H9 (cell line): ENCODE results near the gene TGFBR2. TPM values are rescaled to one million over a fixed set of nuclear protein-coding genes. Genes with fewer than 3 reads are reported as not detected.

Experiments used
- DNase-seq: peaks from one replicate; pipeline ENCODE4 v3.0.0-alpha.2; 2017
- H2AFZ ChIP-seq: one replicate; pipeline ENCODE4 v1.6.1; 2013; ENCODE audit warnings: mild to moderate bottlenecking, low read length, control low read depth, moderate library complexity
- H2AK5ac ChIP-seq: 2 replicates; pipeline ENCODE4 v1.6.1; 2013; ENCODE audit warnings: low read length, control low read depth, mixed read lengths; ENCODE audit not compliant: insufficient read length
- H2BK120ac ChIP-seq: one replicate; pipeline ENCODE4 v1.6.1; 2013; ENCODE audit warnings: low read depth, mild to moderate bottlenecking, low read length, control low read depth, inconsistent platforms; ENCODE audit not compliant: poor library complexity, severe bottlenecking
- H2BK12ac ChIP-seq: 2 replicates; pipeline ENCODE4 v1.6.1; 2013; ENCODE audit warnings: low read length, control low read depth, mixed read lengths, low read depth; ENCODE audit not compliant: insufficient read length
- H2BK15ac ChIP-seq: 2 replicates; pipeline ENCODE4 v1.6.1; 2013; ENCODE audit warnings: low read depth, low read length, control low read depth
- H2BK20ac ChIP-seq: one replicate; pipeline ENCODE4 v1.6.1; 2013; ENCODE audit warnings: low read depth, mild to moderate bottlenecking, low read length, control low read depth, inconsistent platforms; ENCODE audit not compliant: poor library complexity, severe bottlenecking
- H2BK5ac ChIP-seq: 2 replicates; pipeline ENCODE4 v1.6.1; 2013; ENCODE audit warnings: low read length, control low read depth, mixed read lengths; ENCODE audit not compliant: insufficient read length
- H3K14ac ChIP-seq: 2 replicates; pipeline ENCODE4 v1.6.1; 2013; ENCODE audit warnings: low read length, control low read depth; ENCODE audit not compliant: insufficient read depth
- H3K18ac ChIP-seq: 2 replicates; pipeline ENCODE4 v1.6.1; 2013; ENCODE audit warnings: low read depth, mild to moderate bottlenecking, mixed read lengths, low read length, control low read depth; ENCODE audit not compliant: insufficient read length
- H3K23ac ChIP-seq: 2 replicates; pipeline ENCODE4 v1.6.1; 2013; ENCODE audit warnings: low read length, control low read depth, mixed read lengths, low read depth; ENCODE audit not compliant: insufficient read length
- H3K23me2 ChIP-seq: 2 replicates; pipeline ENCODE4 v1.6.1; 2013; ENCODE audit warnings: low read depth, mild to moderate bottlenecking, mixed read lengths, low read length, control low read depth; ENCODE audit not compliant: insufficient read length, poor library complexity, severe bottlenecking
- H3K27ac ChIP-seq: 2 replicates; pipeline ENCODE4 v1.5.1; 2013; ENCODE audit warnings: low read length, control low read depth, mixed read lengths, low read depth; ENCODE audit not compliant: insufficient read length
- H3K27me3 ChIP-seq: 2 replicates; pipeline ENCODE4 v1.6.1; 2013; ENCODE audit warnings: low read length, control low read depth, inconsistent platforms; ENCODE audit not compliant: insufficient read depth
- H3K4ac ChIP-seq: 2 replicates; pipeline ENCODE4 v1.6.1; 2013; ENCODE audit warnings: low read depth, mild to moderate bottlenecking, control low read depth, inconsistent platforms, low read length, moderate library complexity
- H3K4me1 ChIP-seq: 2 replicates; pipeline ENCODE4 v1.6.1; 2013; ENCODE audit warnings: low read length, control low read depth, inconsistent platforms; ENCODE audit not compliant: insufficient read depth
- H3K4me2 ChIP-seq: 2 replicates; pipeline ENCODE4 v1.6.1; 2013; ENCODE audit warnings: low read length, control low read depth, mixed read lengths; ENCODE audit not compliant: insufficient read length, insufficient read depth
- H3K56ac ChIP-seq: 2 replicates; pipeline ENCODE4 v1.6.1; 2013; ENCODE audit warnings: low read depth, mild to moderate bottlenecking, mixed read lengths, low read length, control low read depth; ENCODE audit not compliant: insufficient read length
- H3K79me1 ChIP-seq: 2 replicates; pipeline ENCODE4 v1.6.1; 2013; ENCODE audit warnings: low read depth, mild to moderate bottlenecking, moderate library complexity, low read length, control low read depth, inconsistent platforms; ENCODE audit not compliant: insufficient read depth, poor library complexity, severe bottlenecking
- H3K79me2 ChIP-seq: 2 replicates; pipeline ENCODE4 v1.6.1; 2013; ENCODE audit warnings: low read length, control low read depth, inconsistent platforms; ENCODE audit not compliant: insufficient read depth
- H3K9ac ChIP-seq: 2 replicates; pipeline ENCODE4 v1.6.1; 2013; ENCODE audit warnings: low read length, control low read depth, mixed read lengths; ENCODE audit not compliant: insufficient read length; ENCODE audit errors: extremely low read depth
- H3K9me3 ChIP-seq: one replicate; pipeline ENCODE4 v1.6.1; 2013; ENCODE audit warnings: low read depth, low read length, inconsistent platforms; ENCODE audit not compliant: control insufficient read depth
- H3T11ph ChIP-seq: one replicate; pipeline ENCODE4 v1.6.1; 2013; ENCODE audit warnings: mild to moderate bottlenecking, low read length, control low read depth, inconsistent platforms
- H4K20me1 ChIP-seq: one replicate; pipeline ENCODE4 v1.6.1; 2013; ENCODE audit not compliant: control insufficient read depth, insufficient read length, insufficient read depth
- H4K5ac ChIP-seq: 2 replicates; pipeline ENCODE4 v1.6.1; 2013; ENCODE audit warnings: low read depth, mild to moderate bottlenecking, mixed read lengths, low read length, control low read depth; ENCODE audit not compliant: insufficient read length
- H4K8ac ChIP-seq: replicated peaks from 2 replicates; pipeline ENCODE4 v1.6.1; 2013; ENCODE audit warnings: low read length, control low read depth, mixed read lengths, low read depth; ENCODE audit not compliant: insufficient read length
- H4K91ac ChIP-seq: 2 replicates; pipeline ENCODE4 v1.6.1; 2013; ENCODE audit warnings: low read depth, mild to moderate bottlenecking, moderate library complexity, mixed read lengths, low read length, control low read depth; ENCODE audit not compliant: insufficient read length
- H3K27ac Mint-ChIP-seq, 3 experiments: 2 replicates in 2 of 3; 3 replicates in 1 of 3; pipeline ENCODE4 v1.8.0; 2020 to 2021; ENCODE audit warnings: mixed read lengths in 3 of 3, mild to moderate bottlenecking in 1 of 3, moderate library complexity in 1 of 3
- H3K27me3 Mint-ChIP-seq: 2 replicates; pipeline ENCODE4 v1.8.0; 2021; ENCODE audit warnings: low read depth, mild to moderate bottlenecking, moderate library complexity, mixed read lengths
- H3K36me3 Mint-ChIP-seq, 3 experiments: 2 replicates in 2 of 3; 3 replicates in 1 of 3; pipeline ENCODE4 v1.8.0; 2020 to 2021; ENCODE audit warnings: low read depth in 3 of 3, mixed read lengths in 3 of 3; ENCODE audit not compliant: insufficient read depth in 1 of 3
- H3K4me1 Mint-ChIP-seq, 2 experiments: 2 replicates each; pipeline ENCODE4 v1.8.0; 2020; ENCODE audit warnings: mixed read lengths in 2 of 2
- H3K4me3 Mint-ChIP-seq, 2 experiments: 2 replicates in 1 of 2; 3 replicates in 1 of 2; pipeline ENCODE4 v1.8.0; 2020 to 2021; ENCODE audit warnings: mild to moderate bottlenecking in 2 of 2, mixed read lengths in 2 of 2, moderate library complexity in 1 of 2
- H3K9me3 Mint-ChIP-seq, 2 experiments: 2 replicates in 1 of 2; 3 replicates in 1 of 2; pipeline ENCODE4 v1.8.0; 2020; ENCODE audit warnings: mild to moderate bottlenecking in 2 of 2, mixed read lengths in 2 of 2, moderate library complexity in 1 of 2
- CTCF ChIP-seq: fragments of 200-600 bp; sonication (generic); conservative IDR thresholded peaks from 3 replicates; pipeline ENCODE4 v1.8.0; 2021; ENCODE audit warnings: antibody characterized with exemption, mild to moderate bottlenecking
- WGBS: extraction: QIAGEN DNeasy Blood & Tissue Kit; methylation state at CpG from one replicate; pipeline ENCODE4 v1.1.7; 2013; ENCODE audit warnings: missing lambda C conversion rate, low lambda C conversion rate, mixed read lengths; ENCODE audit not compliant: insufficient read length; ENCODE audit errors: extremely low coverage; 5-methylcytosine and 5-hydroxymethylcytosine counted together
- total RNA-seq: library from RNA; stranded (reverse); gene quantifications from 2 replicates; pipeline ENCODE4 v1.2.1, GENCODE V29; 2021

TGFBR2 gene
- total RNA-seq, 1 experiment from 2014 or later: 10.6 TPM

- Histone ChIP-seq H3K4me2 (no peak overlapping the region), H2AK5ac (no peak overlapping the region), H3K4me1 (peaks cover 17% of the 10 kb centered on the region), H3T11ph (no peak overlapping the region), H3K9me3 (no peaks in the 10 kb centered on the region), H3K4ac (no peak overlapping the region), H3K79me2 (no peaks in the 10 kb centered on the region), H2BK15ac (no peak overlapping the region), H3K18ac (no peak overlapping the region), H4K5ac (no peak overlapping the region), H4K91ac (no peak overlapping the region), H2BK12ac (no peak overlapping the region), H4K8ac (no peak overlapping the region), H3K23me2 (no peaks in the 10 kb centered on the region), H3K79me1 (no peaks in the 10 kb centered on the region), H3K56ac (no peak overlapping the region), H2BK120ac (no peak overlapping the region), H3K23ac (no peak overlapping the region), H3K27ac (no peak overlapping the region), H2BK20ac (no peak overlapping the region), H2AFZ (no peak overlapping the region), H3K14ac (no peak overlapping the region), H2BK5ac (no peak overlapping the region), H4K20me1 (no peaks in the 10 kb centered on the region), H3K9ac (no peak overlapping the region), H3K27me3 (no peaks in the 10 kb centered on the region)
- no peak for TF ChIP-seq CTCF
- no peak overlapping the region for H3K4me3 Mint-ChIP-seq
- peaks cover 36 to 41% of the 10 kb centered on the region in 2 experiments for H3K4me1 Mint-ChIP-seq
- H3K27me3 Mint-ChIP-seq: no peaks in the 10 kb centered on the region
- H3K9me3 Mint-ChIP-seq: no peaks in the 10 kb centered on the region
- H3K36me3 Mint-ChIP-seq: peaks cover 16 to 35% (median 16%) of the 10 kb centered on the region in 3 experiments; a peak in 5 of 7 replicates
- DNase-seq: no peak
- WGBS: no CpG with 5 or more reads among the region's 3 CpGs
- H3K27ac Mint-ChIP-seq: peak overlapping the region in 1 of 3 experiments; percentile 23; a peak in 3 of 7 replicates
Observed at GRCh38 chr3:30657914-30658313, 51.5 kb downstream of the TGFBR2 start.
